Activated CD8-positive, alpha-beta memory T cell treated with anti-CD3 and anti-CD28 coated beads for 24 hours (primary cell): ENCODE data around the gene DNAJC22.
"Not testable (repeated sequence)": the region's sequence is repeated elsewhere in the genome, so short reads cannot be mapped to it uniquely, and the experiment has no call there.

Experiments
- DNase-seq: peaks from one replicate; pipeline ENCODE4 v3.0.0-alpha.2; 2020

Gene DNAJC22

GRCh38 chr12:49377386-49377785 is 30.7 kb downstream of the DNAJC22 start:
- no peak for DNase-seq

- DNase-seq: not testable (repeated sequence)
Observed at GRCh38 chr12:49380184-49380583, 33.5 kb downstream of the DNAJC22 start.

GRCh38 chr12:49388682-49389386 is 42.1 kb downstream of the DNAJC22 start:
- DNase-seq: peak; percentile 85

GRCh38 chr12:49389387-49389703 is 42.7 kb downstream of the DNAJC22 start:
- DNase-seq: no peak

GRCh38 chr12:49397000-49397399 is 50.3 kb downstream of the DNAJC22 start:
- DNase-seq: no peak

GRCh38 chr12:49400304-49400703 is 53.6 kb downstream of the DNAJC22 start:
- no peak for DNase-seq
